Effector memory CD4-positive, alpha-beta T cell (primary cell): ENCODE data around the gene MRPS26.
"Not testable (repeated sequence)": the region's sequence is repeated elsewhere in the genome, so short reads cannot be mapped to it uniquely, and the experiment has no call there.

Experiments
- DNase-seq, 3 donors: peaks; one replicate each; pipeline ENCODE4 v3.0.0-alpha.2; 2020
- H3K27ac ChIP-seq: 2 replicates; pipeline ENCODE4 v1.7.0; 2013; ENCODE audit warnings: mild to moderate bottlenecking, low read length, moderate library complexity; ENCODE audit not compliant: insufficient read depth, poor library complexity, severe bottlenecking
- H3K27me3 ChIP-seq: replicated peaks from 2 replicates; pipeline ENCODE4 v1.7.0; 2013; ENCODE audit warnings: mild to moderate bottlenecking, low read length; ENCODE audit not compliant: insufficient read depth, control insufficient read depth, poor library complexity, severe bottlenecking
- H3K36me3 ChIP-seq: 2 replicates; pipeline ENCODE4 v1.7.0; 2013; ENCODE audit warnings: mild to moderate bottlenecking, low read length, moderate library complexity; ENCODE audit not compliant: control insufficient read depth, insufficient read depth
- H3K4me1 ChIP-seq: 2 replicates; pipeline ENCODE4 v1.7.0; 2013; ENCODE audit warnings: low read length, mild to moderate bottlenecking; ENCODE audit not compliant: control insufficient read depth, insufficient read depth, poor library complexity, severe bottlenecking
- H3K4me3 ChIP-seq: 2 replicates; pipeline ENCODE4 v1.7.0; 2013; ENCODE audit warnings: low read length, low read depth, mild to moderate bottlenecking; ENCODE audit not compliant: insufficient read depth, poor library complexity, severe bottlenecking
- H3K9me3 ChIP-seq: 2 replicates; pipeline ENCODE4 v1.7.0; 2013; ENCODE audit warnings: mild to moderate bottlenecking, low read length, moderate library complexity; ENCODE audit not compliant: control insufficient read depth

MRPS26 gene

GRCh38 chr20:3072530-3073250 lies 26.8 kb downstream of the MRPS26 start:
- Histone ChIP-seq H3K4me1 (peaks cover 11% of the 10 kb centered on the region), H3K4me3 (peak overlapping the region; percentile 73), H3K9me3 (no peaks in the 10 kb centered on the region), H3K36me3 (no peaks in the 10 kb centered on the region), H3K27me3 (no peaks in the 10 kb centered on the region), H3K27ac (peak overlapping the region; percentile 51)
- no peak for DNase-seq

- H3K36me3 ChIP-seq, DNase-seq, H3K27ac ChIP-seq, H3K9me3 ChIP-seq, H3K4me3 ChIP-seq, H3K27me3 ChIP-seq: not testable (repeated sequence)
- peaks cover 11% of the 10 kb centered on the region for H3K4me1 ChIP-seq
Observed at GRCh38 chr20:3073251-3073643, 27.4 kb downstream of the MRPS26 start.

- H3K9me3 ChIP-seq = no peaks in the 10 kb centered on the region
- H3K4me1 ChIP-seq = peaks cover 11% of the 10 kb centered on the region
- no peaks in the 10 kb centered on the region for H3K27me3 ChIP-seq
- no peak overlapping the region for H3K27ac ChIP-seq
- H3K4me3 ChIP-seq = no peak overlapping the region
- DNase-seq = no peak
- no peaks in the 10 kb centered on the region for H3K36me3 ChIP-seq
Observed at GRCh38 chr20:3074812-3075211, 29.0 kb downstream of the MRPS26 start.

GRCh38 chr20:3075315-3075714 lies 29.5 kb downstream of the MRPS26 start:
- H3K27ac ChIP-seq, DNase-seq, H3K36me3 ChIP-seq, H3K4me3 ChIP-seq, H3K9me3 ChIP-seq, H3K27me3 ChIP-seq: not testable (repeated sequence)
- H3K4me1 ChIP-seq = peaks cover 11% of the 10 kb centered on the region

- no peak overlapping the region for H3K4me3 ChIP-seq
- H3K36me3 ChIP-seq = no peaks in the 10 kb centered on the region
- no peak for DNase-seq
- H3K4me1 ChIP-seq = peaks cover 3% of the 10 kb centered on the region
- H3K27ac ChIP-seq = no peak overlapping the region
- peaks cover 13% of the 10 kb centered on the region for H3K27me3 ChIP-seq
- no peaks in the 10 kb centered on the region for H3K9me3 ChIP-seq
Observed at GRCh38 chr20:3077618-3078134, 31.8 kb downstream of the MRPS26 start.

- no peaks in the 10 kb centered on the region for H3K9me3 ChIP-seq
- no peaks in the 10 kb centered on the region for H3K36me3 ChIP-seq
- H3K4me3 ChIP-seq = no peak overlapping the region
- peaks cover 25% of the 10 kb centered on the region for H3K27me3 ChIP-seq
- peaks cover 8% of the 10 kb centered on the region for H3K4me1 ChIP-seq
- no peak overlapping the region for H3K27ac ChIP-seq
- no peak for DNase-seq
Observed at GRCh38 chr20:3080939-3081388, 35.1 kb downstream of the MRPS26 start.

- DNase-seq = no peak
- H3K36me3 ChIP-seq = no peaks in the 10 kb centered on the region
- no peak overlapping the region for H3K27ac ChIP-seq
- peaks cover 8% of the 10 kb centered on the region for H3K4me1 ChIP-seq
- peaks cover 25% of the 10 kb centered on the region for H3K27me3 ChIP-seq
- no peaks in the 10 kb centered on the region for H3K9me3 ChIP-seq
- no peak overlapping the region for H3K4me3 ChIP-seq
Observed at GRCh38 chr20:3081641-3082040, 35.8 kb downstream of the MRPS26 start.

GRCh38 chr20:3082306-3082951 lies 36.6 kb downstream of the MRPS26 start:
- Histone ChIP-seq H3K27ac (no peak overlapping the region), H3K36me3 (no peaks in the 10 kb centered on the region), H3K9me3 (no peaks in the 10 kb centered on the region), H3K4me3 (peak overlapping the region; percentile 25), H3K27me3 (peaks cover 25% of the 10 kb centered on the region), H3K4me1 (peaks cover 8% of the 10 kb centered on the region)
- no peak for DNase-seq

GRCh38 chr20:3082955-3083952 lies 37.4 kb downstream of the MRPS26 start:
- Histone ChIP-seq H3K27me3 (peaks cover 25% of the 10 kb centered on the region), H3K9me3 (no peaks in the 10 kb centered on the region), H3K36me3 (no peaks in the 10 kb centered on the region), H3K27ac (no peak overlapping the region), H3K4me3 (peak overlapping the region; percentile 42), H3K4me1 (peaks cover 8% of the 10 kb centered on the region)
- DNase-seq = no peak
